Measurements from ENCODE around the gene KCNMA1.

- no peak for TF ChIP-seq CTCF (IDR thresholded peaks at IDR 0.05)
- no peak for TF ChIP-seq POLR2A (IDR thresholded peaks at IDR 0.05)
Observed at GRCh38 chr10:77393411-77393810, 244.2 kb downstream of the KCNMA1 start.
